ENCODE data around the gene CENPM. TPM values are rescaled to one million over a fixed set of nuclear protein-coding genes. Genes with fewer than 3 reads are reported as not detected.

Gene CENPM
- total RNA-seq, 1 donor from 2014 or later, result 1.3 TPM

- H3K4me1 ChIP-seq, result peaks cover 5% of the 10 kb centered on the region
- H3K27ac ChIP-seq, result no peak overlapping the region
- H3K4me3 ChIP-seq, result no peak overlapping the region
- DNase-seq (no peak), ATAC-seq (no peak)
- no peak for TF ChIP-seq CTCF (IDR thresholded peaks at IDR 0.05)
- H3K9me3 ChIP-seq, result no peaks in the 10 kb centered on the region
- intact Hi-C loops (cut with DNase I), result no loop called here
- H3K27me3 ChIP-seq, result peaks cover 25% of the 10 kb centered on the region
- H3K36me3 ChIP-seq, result no peaks in the 10 kb centered on the region
Observed at GRCh38 chr22:41928593-41929417, 18.1 kb downstream of the CENPM start.

- no peak for DNase-seq
- intact Hi-C loops (cut with DNase I), result no loop called here
- H3K27me3 ChIP-seq, result peaks cover 25% of the 10 kb centered on the region
- H3K4me3 ChIP-seq, result no peak overlapping the region
- no peaks in the 10 kb centered on the region for H3K36me3 ChIP-seq
- no peak overlapping the region for H3K27ac ChIP-seq
- TF ChIP-seq CTCF (IDR thresholded peaks at IDR 0.05), result no peak
- ATAC-seq, result no peak
- H3K9me3 ChIP-seq, result no peaks in the 10 kb centered on the region
- peaks cover 5% of the 10 kb centered on the region for H3K4me1 ChIP-seq
Observed at GRCh38 chr22:41927813-41928212, 19.1 kb downstream of the CENPM start.

- Histone ChIP-seq H3K4me1 (peaks cover 5% of the 10 kb centered on the region), H3K4me3 (peak overlapping the region; percentile 31), H3K27ac (no peak overlapping the region), H3K9me3 (no peaks in the 10 kb centered on the region), H3K36me3 (no peaks in the 10 kb centered on the region), H3K27me3 (peaks cover 25% of the 10 kb centered on the region)
- TF ChIP-seq CTCF (IDR thresholded peaks at IDR 0.05), result peak; percentile 53
- DNase-seq (peak; percentile 81), ATAC-seq (peak; percentile 81)
- intact Hi-C loops (cut with DNase I), result no loop called here
Observed at GRCh38 chr22:41925783-41926460, 21.0 kb downstream of the CENPM start.

- H3K9me3 ChIP-seq, result no peaks in the 10 kb centered on the region
- no peak overlapping the region for H3K4me3 ChIP-seq
- intact Hi-C loops (cut with DNase I), result no loop called here
- TF ChIP-seq CTCF (IDR thresholded peaks at IDR 0.05), result no peak
- H3K4me1 ChIP-seq, result peaks cover 18% of the 10 kb centered on the region
- no peak for ATAC-seq
- no peak overlapping the region for H3K27ac ChIP-seq
- DNase-seq, result no peak
- no peaks in the 10 kb centered on the region for H3K36me3 ChIP-seq
- peaks cover 25% of the 10 kb centered on the region for H3K27me3 ChIP-seq
Observed at GRCh38 chr22:41923595-41924276, 23.2 kb downstream of the CENPM start.

- ATAC-seq (no peak), DNase-seq (no peak)
- no peak for TF ChIP-seq CTCF (IDR thresholded peaks at IDR 0.05)
- peaks cover 23% of the 10 kb centered on the region for H3K4me1 ChIP-seq
- peaks cover 26% of the 10 kb centered on the region for H3K27me3 ChIP-seq
- H3K27ac ChIP-seq, result no peak overlapping the region
- no peaks in the 10 kb centered on the region for H3K36me3 ChIP-seq
- no peak overlapping the region for H3K4me3 ChIP-seq
- H3K9me3 ChIP-seq, result no peaks in the 10 kb centered on the region
- intact Hi-C loops (cut with DNase I), result no loop called here
Observed at GRCh38 chr22:41922940-41923594, 23.9 kb downstream of the CENPM start.

Measured in upper lobe of right lung (tissue), 1 donor.